ENCODE measurements around the gene CDH8.

Gene CDH8

DNA sequence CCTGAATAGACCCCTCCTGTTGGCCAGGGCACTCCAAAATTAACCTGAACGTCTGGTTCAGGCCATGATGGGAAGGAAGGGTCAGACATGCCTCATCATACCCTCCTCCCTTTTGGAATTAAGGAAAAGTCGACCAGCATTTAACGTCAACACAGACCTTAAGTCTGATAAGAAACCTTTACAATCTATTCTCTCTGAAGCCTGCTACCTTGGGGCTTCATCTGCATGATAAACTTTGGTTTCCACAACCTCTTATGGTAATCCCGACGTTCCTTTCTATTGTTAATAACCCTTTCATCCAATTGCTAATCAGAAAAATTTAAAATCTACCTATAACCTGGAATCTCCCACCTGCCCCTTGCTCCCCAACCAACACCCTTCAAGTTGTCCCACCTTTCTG, 358.5 kb downstream of the CDH8 start:
- H3K4me3 ChIP-seq (replicated peaks; ENCODE audit: low read depth, low read length): no peak overlapping the region
- DNase-seq (ENCODE audit: low read depth): no peak
- TF ChIP-seq CTCF (IDR thresholded peaks at IDR 0.05; ENCODE audit: low read length, missing control alignments): no peak

- TF ChIP-seq CTCF (IDR thresholded peaks at IDR 0.05; ENCODE audit: low read length, missing control alignments): no peak
- DNase-seq (ENCODE audit: low read depth): no peak
Measured at GRCh38 chr16:61676740-61677139, 359.5 kb downstream of the CDH8 start.

GRCh38 chr16:61671161-61671560, 365.1 kb downstream of the CDH8 start:
- no peak for TF ChIP-seq CTCF (IDR thresholded peaks at IDR 0.05; ENCODE audit: low read length, missing control alignments)
- no peak for DNase-seq (ENCODE audit: low read depth)
- no peak overlapping the region for H3K4me3 ChIP-seq (replicated peaks; ENCODE audit: low read depth, low read length)

More at GRCh38 chr16:61676740-61677139, 359.5 kb downstream of the CDH8 start:
- H3K4me3 ChIP-seq (replicated peaks; ENCODE audit: low read depth, low read length): no peak overlapping the region

DNA sequence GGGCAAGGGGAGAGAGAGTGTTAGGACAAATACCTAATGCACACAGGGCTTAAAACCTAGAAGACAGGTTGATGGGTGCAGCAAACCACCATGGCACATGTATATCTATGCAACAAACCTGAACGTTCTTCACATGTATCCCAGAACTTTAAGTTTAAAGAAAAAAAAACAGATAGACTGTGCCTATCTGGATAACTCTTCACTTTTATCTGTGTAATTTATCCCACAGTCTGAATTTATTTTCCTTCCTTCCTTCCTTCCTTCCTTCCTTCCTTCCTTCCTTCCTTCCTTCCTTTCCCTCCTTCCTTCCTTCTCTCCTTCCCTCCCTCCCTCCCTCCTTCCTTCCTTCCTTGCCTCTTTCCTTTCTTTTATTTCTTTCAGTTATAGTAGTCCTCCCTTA, 370.7 kb downstream of the CDH8 start:
- no peak overlapping the region for H3K4me3 ChIP-seq (replicated peaks; ENCODE audit: low read depth, low read length)
- TF ChIP-seq CTCF (IDR thresholded peaks at IDR 0.05; ENCODE audit: low read length, missing control alignments): no peak
- DNase-seq (ENCODE audit: low read depth): no peak

DNA sequence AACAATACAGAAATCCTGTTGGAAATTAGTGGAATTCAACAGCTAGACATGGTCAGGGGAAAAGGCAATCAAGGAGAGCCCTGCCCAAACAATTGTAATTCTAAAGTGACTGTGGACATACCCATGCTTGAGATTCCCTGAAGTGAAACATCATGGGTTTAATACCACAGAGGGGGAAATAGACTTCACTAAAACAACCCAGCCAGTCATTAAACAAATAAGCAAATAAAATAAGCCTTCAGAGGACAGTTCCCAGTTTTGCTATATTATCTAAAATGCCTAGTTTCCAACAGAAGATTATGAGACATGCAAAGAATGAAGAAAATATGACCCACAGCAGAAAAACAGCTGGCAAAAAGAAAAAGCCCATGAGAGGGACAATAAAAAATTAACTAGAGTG, 376.3 kb downstream of the CDH8 start:
- DNase-seq (ENCODE audit: low read depth): no peak
- no peak overlapping the region for H3K4me3 ChIP-seq (replicated peaks; ENCODE audit: low read depth, low read length)
- TF ChIP-seq CTCF (IDR thresholded peaks at IDR 0.05; ENCODE audit: low read length, missing control alignments): no peak

DNA sequence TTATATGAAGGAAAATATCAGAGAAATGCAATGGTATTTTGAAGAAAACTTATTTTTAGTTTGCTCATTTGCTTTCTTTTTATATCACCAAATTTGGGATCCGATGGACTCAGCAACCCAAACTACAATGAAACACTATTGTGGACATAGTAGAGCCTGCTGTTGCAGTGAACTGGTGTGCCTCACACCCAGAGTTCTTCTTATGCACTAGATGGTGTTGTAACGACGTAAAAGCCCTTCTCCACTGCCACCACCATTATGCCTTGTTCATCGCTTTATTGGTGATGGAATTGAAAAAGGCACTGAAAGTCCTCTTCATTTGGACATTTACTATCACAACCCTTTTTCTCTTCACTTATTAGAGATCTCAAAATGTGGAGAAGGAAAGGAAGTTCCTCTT, 381.3 kb downstream of the CDH8 start:
- H3K4me3 ChIP-seq (replicated peaks; ENCODE audit: low read depth, low read length): no peak overlapping the region
- no peak for DNase-seq (ENCODE audit: low read depth)
- TF ChIP-seq CTCF (IDR thresholded peaks at IDR 0.05; ENCODE audit: low read length, missing control alignments): no peak

GRCh38 chr16:61653544-61653943, 382.7 kb downstream of the CDH8 start:
- no peak overlapping the region for H3K4me3 ChIP-seq (replicated peaks; ENCODE audit: low read depth, low read length)
- DNase-seq (ENCODE audit: low read depth): no peak
- TF ChIP-seq CTCF (IDR thresholded peaks at IDR 0.05; ENCODE audit: low read length, missing control alignments): no peak

Data from fibroblast of pulmonary artery (primary cell).